OCI-LY7 (cell line): ENCODE measurements around the gene ADAMTS17.

Experiments
- CTCF ChIP-seq: fragments of 200-600 bp; sonication (generic); conservative IDR thresholded peaks from 2 replicates; pipeline ENCODE4 v1.5.1; 2014; ENCODE audit warnings: mild to moderate bottlenecking, antibody characterized with exemption, low read length, moderate library complexity, mixed read lengths
- EZH2phosphoT487 ChIP-seq: fragments of 200-600 bp; sonication (generic); IDR thresholded peaks from 2 replicates; pipeline ENCODE4 v1.6.1; 2018; ENCODE audit warnings: low read depth, borderline replicate concordance, mild to moderate bottlenecking, mixed run types, antibody characterized with exemption, low read length, moderate library complexity, mixed read lengths

- TF ChIP-seq CTCF = no peak
- TF ChIP-seq EZH2phosphoT487 = no peak
These were observed 65.3 kb downstream of the ADAMTS17 start for GRCh38 chr15:100276506-100276905.
